Smooth muscle cell (in vitro differentiated cells): ENCODE measurements around the gene PTPRD. TPM values are rescaled to one million over a fixed set of nuclear protein-coding genes. Genes with fewer than 3 reads are reported as not detected.
"Not testable (repeated sequence)": the region's sequence is repeated elsewhere in the genome, so short reads cannot be mapped to it uniquely, and the experiment has no call there.

Experiments
- DNase-seq: peaks from one replicate; lab custom pipeline; 2025; ENCODE audit not compliant: unreplicated experiment; lab: John Stamatoyannopoulos, UW
- H2AFZ ChIP-seq: fragments of 200-600 bp; sonication (generic); 2 replicates; pipeline ENCODE4 v1.6.0; 2016; ENCODE audit warnings: antibody characterized with exemption, low read depth, mild to moderate bottlenecking
- H3F3A ChIP-seq: fragments of 200-600 bp; sonication (generic); 2 replicates; pipeline ENCODE4 v1.6.0; 2017; ENCODE audit warnings: antibody characterized with exemption, low read depth
- H3K27ac ChIP-seq: fragments of 200-600 bp; sonication (generic); 2 replicates; pipeline ENCODE4 v1.5.1; 2016; ENCODE audit warnings: low read depth, mild to moderate bottlenecking
- H3K27me3 ChIP-seq: fragments of 200-600 bp; sonication (generic); 2 replicates; pipeline ENCODE4 v1.6.1; 2016; ENCODE audit warnings: low read depth, mild to moderate bottlenecking
- H3K36me3 ChIP-seq: fragments of 200-600 bp; sonication (generic); 2 replicates; pipeline ENCODE4 v1.5.1; 2016; ENCODE audit warnings: low read depth
- H3K4me1 ChIP-seq: fragments of 200-600 bp; sonication (generic); 2 replicates; pipeline ENCODE4 v1.5.1; 2016; ENCODE audit warnings: low read depth
- H3K4me2 ChIP-seq: fragments of 200-600 bp; sonication (generic); 2 replicates; pipeline ENCODE4 v1.6.0; 2016; ENCODE audit warnings: mild to moderate bottlenecking
- H3K4me3 ChIP-seq: fragments of 200-600 bp; sonication (generic); 2 replicates; pipeline ENCODE4 v1.5.1; 2016; ENCODE audit warnings: mild to moderate bottlenecking
- H3K79me2 ChIP-seq: fragments of 200-600 bp; sonication (generic); 2 replicates; pipeline ENCODE4 v1.6.0; 2016; ENCODE audit warnings: low read depth, mild to moderate bottlenecking
- H3K9ac ChIP-seq: fragments of 200-600 bp; sonication (generic); 2 replicates; pipeline ENCODE4 v1.6.0; 2016; ENCODE audit warnings: low read depth
- H3K9me3 ChIP-seq: fragments of 200-600 bp; sonication (generic); replicated peaks from 2 replicates; pipeline ENCODE4 v1.5.1; 2016; ENCODE audit warnings: low read depth
- H4K20me1 ChIP-seq: fragments of 200-600 bp; sonication (generic); 2 replicates; pipeline ENCODE4 v1.6.0; 2016; ENCODE audit warnings: low read depth
- CTCF ChIP-seq: fragments of 200-600 bp; sonication (generic); IDR thresholded peaks from 2 replicates; pipeline ENCODE4 v1.5.1; 2017; ENCODE audit warnings: borderline replicate concordance, mild to moderate bottlenecking, antibody characterized with exemption; ENCODE audit not compliant: insufficient read depth, poor library complexity, severe bottlenecking
- WGBS: methylation state at CpG from one replicate; pipeline ENCODE4 v1.1.7; 2016; ENCODE audit warnings: low lambda C conversion rate; 5-methylcytosine and 5-hydroxymethylcytosine counted together
- polyA plus RNA-seq: library from polyadenylated mRNA; unstranded; fragments of >200 nt; fragmentation: Nextera tagmentation; extraction: Ambion mirVana; gene quantifications from 2 replicates; pipeline ENCODE4 v1.2.1, GENCODE V29; 2016
- total RNA-seq: library from RNA; depleted of rRNA; stranded (reverse); fragments of >200 nt; gene quantifications from 2 replicates; pipeline ENCODE4 v1.2.3, GENCODE V29; 2014

PTPRD gene
- total and polyA plus RNA-seq, 2 experiments from 2014 or later: 6.5 to 61.0 TPM

GRCh38 chr9:8701904-8702303 is 1910.9 kb downstream of the PTPRD start:
- Histone ChIP-seq H2AFZ (peak overlapping the region; percentile 26), H3K4me1 (peaks cover 4% of the 10 kb centered on the region), H3F3A (no peaks in the 10 kb centered on the region), H3K27me3 (no peaks in the 10 kb centered on the region), H3K27ac (peak overlapping the region; percentile 47), H3K4me2 (peak overlapping the region; percentile 60), H3K36me3 (no peaks in the 10 kb centered on the region), H3K4me3 (no peak overlapping the region), H3K9me3 (no peaks in the 10 kb centered on the region), H4K20me1 (no peaks in the 10 kb centered on the region), H3K9ac (no peak overlapping the region), H3K79me2 (peaks cover 17% of the 10 kb centered on the region)
- no peak for DNase-seq
- TF ChIP-seq CTCF: no peak
- 57% methylated on average over 4 of the region's 4 CpGs for WGBS

GRCh38 chr9:8697565-8697964 is 1915.2 kb downstream of the PTPRD start:
- not testable (repeated sequence) for DNase-seq, H3F3A ChIP-seq, H3K79me2 ChIP-seq, H4K20me1 ChIP-seq, H3K27me3 ChIP-seq, H3K4me1 ChIP-seq, H3K27ac ChIP-seq, H3K4me3 ChIP-seq, H3K9me3 ChIP-seq, H2AFZ ChIP-seq, H3K9ac ChIP-seq, H3K36me3 ChIP-seq, H3K4me2 ChIP-seq
- WGBS: 91% methylated on average over 6 of the region's 6 CpGs

GRCh38 chr9:8696516-8696915 is 1916.3 kb downstream of the PTPRD start:
- DNase-seq: no peak
- 83% methylated on average over 6 of the region's 6 CpGs for WGBS
- Histone ChIP-seq H3K4me2 (no peak overlapping the region), H4K20me1 (no peaks in the 10 kb centered on the region), H3K36me3 (no peaks in the 10 kb centered on the region), H3F3A (no peaks in the 10 kb centered on the region), H3K4me3 (no peak overlapping the region), H3K4me1 (no peaks in the 10 kb centered on the region), H3K9ac (no peak overlapping the region), H3K27ac (no peak overlapping the region), H3K79me2 (peaks cover 7% of the 10 kb centered on the region), H3K27me3 (no peaks in the 10 kb centered on the region), H2AFZ (no peak overlapping the region), H3K9me3 (no peaks in the 10 kb centered on the region)
- no peak for TF ChIP-seq CTCF

DNA sequence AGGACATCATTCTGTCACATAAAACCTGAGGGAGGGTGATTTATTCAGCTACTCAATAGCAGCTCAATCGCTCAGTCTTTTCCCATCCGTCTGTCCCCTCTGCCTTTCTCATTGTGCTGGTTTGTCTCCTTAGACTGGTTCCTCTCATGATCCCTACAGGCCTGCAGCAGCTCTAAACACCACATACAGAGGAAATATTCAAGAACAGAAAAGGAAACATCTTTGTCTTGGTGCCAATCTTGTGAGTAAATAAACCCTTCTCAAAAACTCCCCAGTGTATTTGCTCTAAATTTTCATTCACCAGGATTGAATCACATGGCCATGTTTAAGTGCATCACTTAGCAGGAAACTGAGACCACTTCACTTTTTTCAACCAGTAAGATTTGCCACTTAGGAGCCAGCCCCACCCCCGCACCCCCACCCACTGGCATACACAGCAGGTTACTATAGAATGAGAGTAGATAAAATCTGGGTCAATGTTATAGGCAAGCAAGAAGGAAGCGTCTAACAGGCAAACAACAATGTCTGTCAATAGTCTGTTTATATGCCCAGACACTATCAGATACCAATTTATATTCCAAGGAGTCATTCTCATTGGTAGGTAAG is 1917.7 kb downstream of the PTPRD start:
- Histone ChIP-seq H2AFZ (no peak overlapping the region), H3K27me3 (no peaks in the 10 kb centered on the region), H3K36me3 (no peaks in the 10 kb centered on the region), H4K20me1 (no peaks in the 10 kb centered on the region), H3F3A (no peaks in the 10 kb centered on the region), H3K27ac (no peak overlapping the region), H3K79me2 (peaks cover 7% of the 10 kb centered on the region), H3K4me3 (no peak overlapping the region), H3K9ac (no peak overlapping the region), H3K9me3 (no peaks in the 10 kb centered on the region), H3K4me1 (no peaks in the 10 kb centered on the region), H3K4me2 (no peak overlapping the region)
- no peak for TF ChIP-seq CTCF
- DNase-seq: no peak
- WGBS: 84% methylated on average over 4 of the region's 4 CpGs
